ENCODE data around the gene CSMD2.

- TF ChIP-seq CTCF (IDR thresholded peaks at IDR 0.05; ENCODE audit: low read length): no peak
- TF ChIP-seq EZH2 (optimal IDR thresholded peaks at IDR 0.05; ENCODE audit: low read depth, low read length): no peak
- no peak for TF ChIP-seq EZH2phosphoT487 (IDR thresholded peaks at IDR 0.05; ENCODE audit: low read length)
These were observed 167.6 kb downstream of the CSMD2 start for GRCh38 chr1:33997127-33998036.

Data from MM.1S (cell line).